Upper lobe of left lung (tissue), 6 donors: ENCODE measurements around the gene SLC7A10. TPM values are rescaled to one million over a fixed set of nuclear protein-coding genes. Genes with fewer than 3 reads are reported as not detected.

Experiments
- ATAC-seq, 2 donors: fragments of 200-7000 bp; cut with Tn5 transposase; one replicate each; pipeline ENCODE4 v1.9.1; 2022; ENCODE audit warnings: mild to moderate bottlenecking in 2 of 2, moderate library complexity in 2 of 2; ENCODE audit not compliant: low FRiP score in 2 of 2
- DNase-seq, 2 donors: peaks; one replicate each; pipeline ENCODE4 v3.0.0-alpha.2; 2019 to 2020
- H3K27ac ChIP-seq, 4 donors: fragments of 200-600 bp; sonication (generic); one replicate each; pipeline ENCODE4 v1.5.1; 2016 to 2019
- H3K27me3 ChIP-seq, 4 donors: fragments of 200-600 bp; sonication (generic); one replicate each; pipeline ENCODE4 v1.5.1; 2017 to 2019
- H3K36me3 ChIP-seq, 4 donors: fragments of 200-600 bp; sonication (generic); one replicate each; pipeline ENCODE4 v1.5.1; 2016 to 2019
- H3K4me1 ChIP-seq, 4 donors: fragments of 200-600 bp; sonication (generic); one replicate each; pipeline ENCODE4 v1.5.1; 2018 to 2019
- H3K4me3 ChIP-seq, 4 donors: fragments of 200-600 bp; sonication (generic); one replicate each; pipeline ENCODE4 v1.5.1; 2017 to 2019; ENCODE audit warnings: mild to moderate bottlenecking in 2 of 4, moderate library complexity in 1 of 4
- H3K9me3 ChIP-seq, 4 donors: fragments of 200-600 bp; sonication (generic); one replicate each; pipeline ENCODE4 v1.5.1; 2018 to 2019
- CTCF ChIP-seq, 6 experiments: fragments of 450-650 bp in 4 of 6; fragments of 200-600 bp in 2 of 6; sonication (generic) in 2 of 6; IDR thresholded peaks; one replicate each; pipeline ENCODE4 v1.5.1; 2016 to 2019; ENCODE audit warnings: antibody characterized with exemption in 6 of 6
- EP300 ChIP-seq, 4 donors: sonication (generic); formaldehyde crosslinking; IDR thresholded peaks; one replicate each; pipeline ENCODE4 v1.5.1; 2017; ENCODE audit warnings: antibody characterized with exemption in 4 of 4, control low read depth in 2 of 4
- POLR2A ChIP-seq, 4 donors: fragments of 450-650 bp; IDR thresholded peaks; one replicate each; pipeline ENCODE4 v1.5.1; 2016 to 2017; ENCODE audit warnings: antibody characterized with exemption in 4 of 4, mild to moderate bottlenecking in 2 of 4
- POLR2AphosphoS5 ChIP-seq, 2 donors: sonication (generic); formaldehyde crosslinking; IDR thresholded peaks; one replicate each; pipeline ENCODE4 v1.5.1; 2017; ENCODE audit warnings: antibody characterized with exemption in 2 of 2
- whole genome bisulfite sequencing, 2 donors: methylation state at CpG; one replicate each; pipeline ENCODE4 v1.1.5; 2017 to 2018; 5-methylcytosine and 5-hydroxymethylcytosine counted together
- total RNA-seq, 6 donors: library from RNA; depleted of rRNA in 4 of 6; stranded (reverse); fragments of >200 nt in 4 of 6; gene quantifications; one replicate each; pipeline versions ENCODE4 v1.1.0 to v1.2.1, GENCODE V29; 2016 to 2021
- donor health status: DM: no; HTN: no; CAD: no; lungs with moderate emphysema.
- donor health status: DM: no; HTN: yes; CAD: no; lungs with severe emphysema.

Gene SLC7A10
- total RNA-seq, 6 donors from 2014 or later, result 0.29 to 2.1 (median 0.47) TPM; not detected in 2

- WGBS, 2 donors, result 70% methylated on average over 11 of the region's 11 CpGs; no CpG with 5 or more reads in 1 of the 2 donors
- no peaks in the 10 kb centered on the region for H3K36me3 ChIP-seq
- H3K27ac ChIP-seq, result peak overlapping the region in 1 of 4 donors; percentile 32
- no peak for DNase-seq
- peaks cover 3 to 17% (median 9%) of the 10 kb centered on the region in 4 donors for H3K4me1 ChIP-seq
- peak in 1 of 2 donors; percentile 2 for ATAC-seq
- H3K27me3 ChIP-seq, result no peaks in the 10 kb centered on the region
- no peak for TF ChIP-seq POLR2A (IDR thresholded peaks at IDR 0.05)
- no peak for TF ChIP-seq EP300 (IDR thresholded peaks at IDR 0.05)
- no peak for TF ChIP-seq POLR2AphosphoS5 (IDR thresholded peaks at IDR 0.05)
- no peak for TF ChIP-seq CTCF (IDR thresholded peaks at IDR 0.05)
- H3K4me3 ChIP-seq, result no peak overlapping the region
- peaks cover 0 to 9% (median 4%) of the 10 kb centered on the region in 4 donors for H3K9me3 ChIP-seq
Observed at GRCh38 chr19:33248553-33248953, 22.9 kb upstream of the SLC7A10 start.

- Histone ChIP-seq H3K9me3 (peaks cover 0 to 9% (median 4%) of the 10 kb centered on the region in 4 donors), H3K36me3 (no peaks in the 10 kb centered on the region), H3K4me3 (no peak overlapping the region), H3K27me3 (no peaks in the 10 kb centered on the region), H3K4me1 (peaks cover 3 to 17% (median 9%) of the 10 kb centered on the region in 4 donors), H3K27ac (no peak overlapping the region)
- TF ChIP-seq POLR2A (IDR thresholded peaks at IDR 0.05) (no peak), CTCF (IDR thresholded peaks at IDR 0.05) (no peak), POLR2AphosphoS5 (IDR thresholded peaks at IDR 0.05) (no peak), EP300 (IDR thresholded peaks at IDR 0.05) (no peak)
- DNase-seq (no peak), ATAC-seq (no peak)
- WGBS, 2 donors, result 74 to 84% methylated on average over 2 to 8 of the region's 8 CpGs
Observed at GRCh38 chr19:33248104-33248503, 22.5 kb upstream of the SLC7A10 start.

- no peaks in the 10 kb centered on the region for H3K27me3 ChIP-seq
- no peak for DNase-seq
- peaks cover 0 to 9% (median 4%) of the 10 kb centered on the region in 4 donors for H3K9me3 ChIP-seq
- no peak for ATAC-seq
- no peaks in the 10 kb centered on the region for H3K36me3 ChIP-seq
- no peak for TF ChIP-seq CTCF (IDR thresholded peaks at IDR 0.05)
- TF ChIP-seq POLR2A (IDR thresholded peaks at IDR 0.05), result no peak
- TF ChIP-seq EP300 (IDR thresholded peaks at IDR 0.05), result no peak
- TF ChIP-seq POLR2AphosphoS5 (IDR thresholded peaks at IDR 0.05), result no peak
- no peak overlapping the region for H3K4me3 ChIP-seq
- H3K4me1 ChIP-seq, result peaks cover 3 to 17% (median 9%) of the 10 kb centered on the region in 4 donors
- 70 to 100% methylated on average over 1 of the region's 1 CpG for WGBS, 2 donors
- no peak overlapping the region for H3K27ac ChIP-seq
Observed at GRCh38 chr19:33247441-33247819, 21.8 kb upstream of the SLC7A10 start.

- peaks cover 3 to 19% (median 10%) of the 10 kb centered on the region in 4 donors for H3K4me1 ChIP-seq
- no peaks in the 10 kb centered on the region for H3K27me3 ChIP-seq
- no peak overlapping the region for H3K27ac ChIP-seq
- ATAC-seq, result no peak
- WGBS, 2 donors, result 63 to 75% methylated on average over 4 to 7 of the region's 7 CpGs
- no peak for DNase-seq
- no peaks in the 10 kb centered on the region for H3K36me3 ChIP-seq
- TF ChIP-seq EP300 (IDR thresholded peaks at IDR 0.05), result no peak
- no peak for TF ChIP-seq POLR2A (IDR thresholded peaks at IDR 0.05)
- TF ChIP-seq POLR2AphosphoS5 (IDR thresholded peaks at IDR 0.05), result no peak
- TF ChIP-seq CTCF (IDR thresholded peaks at IDR 0.05), result no peak
- H3K9me3 ChIP-seq, result peaks cover 0 to 9% (median 4%) of the 10 kb centered on the region in 4 donors
- no peak overlapping the region for H3K4me3 ChIP-seq
Observed at GRCh38 chr19:33246709-33247440, 21.2 kb upstream of the SLC7A10 start.
